NCI-H128 (cell line): ENCODE measurements around the gene AP3D1.
"Not testable (repeated sequence)": the region's sequence is repeated elsewhere in the genome, so short reads cannot be mapped to it uniquely, and the experiment has no call there.

Experiments used
- DNase-seq: peaks from one replicate; lab custom pipeline; 2025; ENCODE audit not compliant: unreplicated experiment; lab: John Stamatoyannopoulos, UW

AP3D1 gene

GRCh38 chr19:2091926-2092525, 59.3 kb downstream of the AP3D1 start:
- not testable (repeated sequence) for DNase-seq

- no peak for DNase-seq
Observed at GRCh38 chr19:2089727-2090053, 61.7 kb downstream of the AP3D1 start.

- no peak for DNase-seq
Observed at GRCh38 chr19:2089001-2089711, 62.2 kb downstream of the AP3D1 start.

GRCh38 chr19:2087621-2088100, 63.7 kb downstream of the AP3D1 start:
- DNase-seq, result no peak

GRCh38 chr19:2086695-2087620, 64.4 kb downstream of the AP3D1 start:
- not testable (repeated sequence) for DNase-seq

GRCh38 chr19:2084993-2085720, 66.2 kb downstream of the AP3D1 start:
- no peak for DNase-seq

- no peak for DNase-seq
Observed at GRCh38 chr19:2083174-2083854, 68.1 kb downstream of the AP3D1 start.

GRCh38 chr19:2081873-2082810, 69.2 kb downstream of the AP3D1 start:
- no peak for DNase-seq

GRCh38 chr19:2080336-2080988, 70.9 kb downstream of the AP3D1 start:
- no peak for DNase-seq

- no peak for DNase-seq
Observed at GRCh38 chr19:2079865-2080301, 71.5 kb downstream of the AP3D1 start.

GRCh38 chr19:2079076-2079864, 72.1 kb downstream of the AP3D1 start:
- no peak for DNase-seq

- no peak for DNase-seq
Observed at GRCh38 chr19:2077833-2078619, 73.3 kb downstream of the AP3D1 start.

GRCh38 chr19:2077398-2077797, 74.0 kb downstream of the AP3D1 start:
- no peak for DNase-seq

- no peak for DNase-seq
Observed at GRCh38 chr19:2076526-2076944, 74.8 kb downstream of the AP3D1 start.

GRCh38 chr19:2072757-2073551, 78.4 kb downstream of the AP3D1 start:
- DNase-seq, result no peak

- DNase-seq, result no peak
Observed at GRCh38 chr19:2070986-2071673, 80.2 kb downstream of the AP3D1 start.
